ENCODE data around the gene DENND6B. TPM values are rescaled to one million over a fixed set of nuclear protein-coding genes. Genes with fewer than 3 reads are reported as not detected.

Gene DENND6B
- total and polyA plus RNA-seq, 2 of the 13 experiments (the other 11 are each of a cell fraction or from before 2014, with no cell fraction given): 0.95 to 3.8 TPM

DNA sequence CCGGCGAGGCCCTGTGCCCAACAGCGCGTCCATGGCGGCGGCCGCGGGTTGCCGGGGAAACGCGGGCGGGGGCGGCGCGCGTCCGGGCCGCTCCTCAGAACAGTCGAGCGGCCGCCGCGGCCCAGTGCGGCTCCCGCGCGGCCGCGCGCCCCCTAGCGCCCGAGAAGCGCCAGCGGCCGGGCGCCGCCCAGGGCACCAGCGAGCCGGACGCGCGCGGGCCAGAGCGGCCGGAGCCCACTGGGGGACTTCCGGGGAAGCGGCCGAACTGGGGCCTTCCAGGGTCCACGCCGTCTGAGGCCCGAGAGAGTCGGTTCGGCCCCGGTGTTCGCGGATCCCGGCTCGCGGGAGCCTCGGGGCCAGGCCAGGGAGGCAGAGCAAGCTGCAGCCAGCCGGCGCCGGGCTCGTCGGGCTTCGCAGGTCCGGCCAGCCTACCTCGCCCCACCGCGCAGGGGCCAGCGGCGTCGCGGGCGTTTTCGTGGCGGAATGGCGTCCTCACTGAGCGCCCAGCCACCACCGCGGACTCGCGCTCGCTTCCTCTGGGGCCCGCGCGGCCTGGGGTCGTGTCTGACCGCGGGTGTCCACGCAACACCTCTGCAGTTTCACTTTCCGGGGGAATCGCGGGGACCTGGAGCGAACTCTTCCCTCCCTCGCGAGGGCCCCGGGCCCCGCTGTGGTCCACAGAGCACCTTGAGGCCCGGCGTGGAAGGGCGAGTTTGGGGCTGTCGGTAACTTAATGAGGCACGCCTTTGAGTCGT lies at the start of gene DENND6B (continued):
- TF ChIP-seq, protein P1, sequence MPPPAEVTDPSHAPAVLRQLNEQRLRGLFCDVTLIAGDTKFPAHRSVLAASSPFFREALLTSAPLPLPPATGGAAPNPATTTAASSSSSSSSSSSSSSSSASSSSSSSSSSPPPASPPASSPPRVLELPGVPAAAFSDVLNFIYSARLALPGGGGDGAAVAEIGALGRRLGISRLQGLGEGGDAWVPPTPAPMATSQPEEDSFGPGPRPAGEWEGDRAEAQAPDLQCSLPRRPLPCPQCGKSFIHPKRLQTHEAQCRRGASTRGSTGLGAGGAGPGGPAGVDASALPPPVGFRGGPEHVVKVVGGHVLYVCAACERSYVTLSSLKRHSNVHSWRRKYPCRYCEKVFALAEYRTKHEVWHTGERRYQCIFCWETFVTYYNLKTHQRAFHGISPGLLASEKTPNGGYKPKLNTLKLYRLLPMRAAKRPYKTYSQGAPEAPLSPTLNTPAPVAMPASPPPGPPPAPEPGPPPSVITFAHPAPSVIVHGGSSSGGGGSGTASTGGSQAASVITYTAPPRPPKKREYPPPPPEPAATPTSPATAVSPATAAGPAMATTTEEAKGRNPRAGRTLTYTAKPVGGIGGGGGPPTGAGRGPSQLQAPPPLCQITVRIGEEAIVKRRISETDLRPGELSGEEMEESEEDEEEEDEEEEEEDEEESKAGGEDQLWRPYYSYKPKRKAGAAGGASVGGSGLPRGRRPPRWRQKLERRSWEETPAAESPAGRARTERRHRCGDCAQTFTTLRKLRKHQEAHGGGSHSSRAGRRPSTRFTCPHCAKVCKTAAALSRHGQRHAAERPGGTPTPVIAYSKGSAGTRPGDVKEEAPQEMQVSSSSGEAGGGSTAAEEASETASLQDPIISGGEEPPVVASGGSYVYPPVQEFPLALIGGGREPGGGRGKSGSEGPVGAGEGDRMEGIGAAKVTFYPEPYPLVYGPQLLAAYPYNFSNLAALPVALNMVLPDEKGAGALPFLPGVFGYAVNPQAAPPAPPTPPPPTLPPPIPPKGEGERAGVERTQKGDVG (CRISPR knock-in tag; IDR thresholded peaks at IDR 0.05; ENCODE audit: borderline replicate concordance): no peak
- TF ChIP-seq ZNF777 (CRISPR knock-in tag; IDR thresholded peaks at IDR 0.05) (peak; percentile 88), ZNF121 (CRISPR knock-in tag; IDR thresholded peaks at IDR 0.05) (peak; percentile 44; the same call in 1 of the 2 replicates), JUN (CRISPR knock-in tag; IDR thresholded peaks at IDR 0.05) (no peak), NFIC (IDR thresholded peaks at IDR 0.05; ENCODE audit: low read length) (no peak), ZNF83 (CRISPR knock-in tag; IDR thresholded peaks at IDR 0.05; ENCODE audit: borderline replicate concordance) (no peak), PAWR (CRISPR knock-in tag; IDR thresholded peaks at IDR 0.05; ENCODE audit: borderline replicate concordance) (no peak), HDAC2 (CRISPR knock-in tag; IDR thresholded peaks at IDR 0.05) (peak; percentile 46; the same call in 1 of the 2 replicates), ZNF232 (CRISPR knock-in tag; IDR thresholded peaks at IDR 0.05; ENCODE audit: borderline replicate concordance) (peak; percentile 79; the same call in 1 of the 2 replicates), ZFX (CRISPR knock-in tag; IDR thresholded peaks at IDR 0.05; ENCODE audit: low read depth) (peak; percentile 96), ZNF629 (CRISPR knock-in tag; conservative IDR thresholded peaks at IDR 0.05) (peak; percentile 45; the same call in 1 of the 2 replicates), CENPT (CRISPR knock-in tag; IDR thresholded peaks at IDR 0.05; ENCODE audit: low read depth) (no peak), ZNF335 (CRISPR knock-in tag; IDR thresholded peaks at IDR 0.05) (no peak), NFRKB (IDR thresholded peaks at IDR 0.05) (no peak)
- TF ChIP-seq, protein P2, sequence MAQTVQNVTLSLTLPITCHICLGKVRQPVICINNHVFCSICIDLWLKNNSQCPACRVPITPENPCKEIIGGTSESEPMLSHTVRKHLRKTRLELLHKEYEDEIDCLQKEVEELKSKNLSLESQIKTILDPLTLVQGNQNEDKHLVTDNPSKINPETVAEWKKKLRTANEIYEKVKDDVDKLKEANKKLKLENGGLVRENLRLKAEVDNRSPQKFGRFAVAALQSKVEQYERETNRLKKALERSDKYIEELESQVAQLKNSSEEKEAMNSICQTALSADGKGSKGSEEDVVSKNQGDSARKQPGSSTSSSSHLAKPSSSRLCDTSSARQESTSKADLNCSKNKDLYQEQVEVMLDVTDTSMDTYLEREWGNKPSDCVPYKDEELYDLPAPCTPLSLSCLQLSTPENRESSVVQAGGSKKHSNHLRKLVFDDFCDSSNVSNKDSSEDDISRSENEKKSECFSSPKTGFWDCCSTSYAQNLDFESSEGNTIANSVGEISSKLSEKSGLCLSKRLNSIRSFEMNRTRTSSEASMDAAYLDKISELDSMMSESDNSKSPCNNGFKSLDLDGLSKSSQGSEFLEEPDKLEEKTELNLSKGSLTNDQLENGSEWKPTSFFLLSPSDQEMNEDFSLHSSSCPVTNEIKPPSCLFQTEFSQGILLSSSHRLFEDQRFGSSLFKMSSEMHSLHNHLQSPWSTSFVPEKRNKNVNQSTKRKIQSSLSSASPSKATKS (CRISPR knock-in tag; IDR thresholded peaks at IDR 0.05): no peak
- TF ChIP-seq, protein P3, sequence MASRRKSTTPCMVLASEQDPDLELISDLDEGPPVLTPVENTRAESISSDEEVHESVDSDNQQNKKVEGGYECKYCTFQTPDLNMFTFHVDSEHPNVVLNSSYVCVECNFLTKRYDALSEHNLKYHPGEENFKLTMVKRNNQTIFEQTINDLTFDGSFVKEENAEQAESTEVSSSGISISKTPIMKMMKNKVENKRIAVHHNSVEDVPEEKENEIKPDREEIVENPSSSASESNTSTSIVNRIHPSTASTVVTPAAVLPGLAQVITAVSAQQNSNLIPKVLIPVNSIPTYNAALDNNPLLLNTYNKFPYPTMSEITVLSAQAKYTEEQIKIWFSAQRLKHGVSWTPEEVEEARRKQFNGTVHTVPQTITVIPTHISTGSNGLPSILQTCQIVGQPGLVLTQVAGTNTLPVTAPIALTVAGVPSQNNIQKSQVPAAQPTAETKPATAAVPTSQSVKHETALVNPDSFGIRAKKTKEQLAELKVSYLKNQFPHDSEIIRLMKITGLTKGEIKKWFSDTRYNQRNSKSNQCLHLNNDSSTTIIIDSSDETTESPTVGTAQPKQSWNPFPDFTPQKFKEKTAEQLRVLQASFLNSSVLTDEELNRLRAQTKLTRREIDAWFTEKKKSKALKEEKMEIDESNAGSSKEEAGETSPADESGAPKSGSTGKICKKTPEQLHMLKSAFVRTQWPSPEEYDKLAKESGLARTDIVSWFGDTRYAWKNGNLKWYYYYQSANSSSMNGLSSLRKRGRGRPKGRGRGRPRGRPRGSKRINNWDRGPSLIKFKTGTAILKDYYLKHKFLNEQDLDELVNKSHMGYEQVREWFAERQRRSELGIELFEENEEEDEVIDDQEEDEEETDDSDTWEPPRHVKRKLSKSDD (CRISPR knock-in tag; IDR thresholded peaks at IDR 0.05; ENCODE audit: low read depth): no peak
- TF ChIP-seq, protein P4, sequence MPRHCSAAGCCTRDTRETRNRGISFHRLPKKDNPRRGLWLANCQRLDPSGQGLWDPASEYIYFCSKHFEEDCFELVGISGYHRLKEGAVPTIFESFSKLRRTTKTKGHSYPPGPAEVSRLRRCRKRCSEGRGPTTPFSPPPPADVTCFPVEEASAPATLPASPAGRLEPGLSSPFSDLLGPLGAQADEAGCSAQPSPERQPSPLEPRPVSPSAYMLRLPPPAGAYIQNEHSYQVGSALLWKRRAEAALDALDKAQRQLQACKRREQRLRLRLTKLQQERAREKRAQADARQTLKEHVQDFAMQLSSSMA (CRISPR knock-in tag; IDR thresholded peaks at IDR 0.05): peak; percentile 65; the same call in 1 of the 2 replicates
- TF ChIP-seq, protein P5, sequence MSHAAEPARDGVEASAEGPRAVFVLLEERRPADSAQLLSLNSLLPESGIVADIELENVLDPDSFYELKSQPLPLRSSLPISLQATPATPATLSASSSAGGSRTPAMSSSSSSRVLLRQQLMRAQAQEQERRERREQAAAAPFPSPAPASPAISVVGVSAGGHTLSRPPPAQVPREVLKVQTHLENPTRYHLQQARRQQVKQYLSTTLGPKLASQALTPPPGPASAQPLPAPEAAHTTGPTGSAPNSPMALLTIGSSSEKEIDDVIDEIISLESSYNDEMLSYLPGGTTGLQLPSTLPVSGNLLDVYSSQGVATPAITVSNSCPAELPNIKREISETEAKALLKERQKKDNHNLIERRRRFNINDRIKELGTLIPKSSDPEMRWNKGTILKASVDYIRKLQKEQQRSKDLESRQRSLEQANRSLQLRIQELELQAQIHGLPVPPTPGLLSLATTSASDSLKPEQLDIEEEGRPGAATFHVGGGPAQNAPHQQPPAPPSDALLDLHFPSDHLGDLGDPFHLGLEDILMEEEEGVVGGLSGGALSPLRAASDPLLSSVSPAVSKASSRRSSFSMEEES (CRISPR knock-in tag; IDR thresholded peaks at IDR 0.05): no peak

Data from HepG2 (cell line).